Measurements from ENCODE around the gene ALK.

GRCh38 chr2:29480426-29480825 is 441.0 kb downstream of the ALK start:
- no peak for TF ChIP-seq CTCF (IDR thresholded peaks at IDR 0.05)
- TF ChIP-seq POLR2A (IDR thresholded peaks at IDR 0.05), result no peak
